Measurements from ENCODE around the gene RAF1. TPM values are rescaled to one million over a fixed set of nuclear protein-coding genes. Genes with fewer than 3 reads are reported as not detected.

RAF1 gene
- total and polyA plus RNA-seq, 2 donors (not counting 3 experiments of a cell fraction or from before 2014, with no cell fraction given) = 73.8 to 86.2 TPM

GRCh38 chr3:12549971-12550760 lies 113.8 kb downstream of the RAF1 start:
- intact Hi-C loops (cut with micrococcal nuclease) = no loop called here

More at GRCh38 chr3:12549971-12550760, 113.8 kb downstream of the RAF1 start:
- no peak for DNase-seq (ENCODE audit: low read depth, low spot score)
- no peak for FAIRE-seq
- POLR2A ChIA-PET = no interaction called here
- Histone ChIP-seq H3K27me3 (ENCODE audit: control insufficient read depth in 2 of 2, insufficient read depth in 2 of 2, low read length in 2 of 2) (no peaks in the 10 kb centered on the region), H3K36me3 (ENCODE audit: control insufficient read depth in 2 of 2, extremely low read depth in 1 of 2, insufficient read depth in 2 of 2, low read length in 2 of 2) (no peaks in the 10 kb centered on the region), H2AFZ (ENCODE audit: low read depth, low read length) (no peak overlapping the region), H3K79me2 (ENCODE audit: control insufficient read depth, insufficient read depth, low read length) (no peaks in the 10 kb centered on the region), H3K9me3 (replicated peaks; ENCODE audit: control insufficient read depth, insufficient read depth, low read length) (no peaks in the 10 kb centered on the region), H3K9ac (replicated peaks; ENCODE audit: extremely low read depth, insufficient read depth, low read length) (no peak overlapping the region), H3K4me1 (ENCODE audit: control insufficient read depth, extremely low read depth, insufficient read depth, low read length) (no peaks in the 10 kb centered on the region), H3K4me3 (replicated peaks in 1 of 3; ENCODE audit: insufficient read depth in 1 of 3, low read depth in 1 of 3, low read length in 3 of 3) (no peak overlapping the region), H3K9me1 (replicated peaks; ENCODE audit: control insufficient read depth, extremely low read depth, insufficient read depth, low read length) (no peaks in the 10 kb centered on the region), H3K27ac (ENCODE audit: insufficient read depth, low read depth, low read length) (no peak overlapping the region), H4K20me1 (replicated peaks; ENCODE audit: control insufficient read depth, extremely low read depth, insufficient read depth, low read length) (no peaks in the 10 kb centered on the region), H3K4me2 (ENCODE audit: insufficient read depth, low read length) (no peak overlapping the region)
- dilution Hi-C loops (cut with MboI; ENCODE audit: extremely low pct_ligation_motif_present, low sequenced_read_pairs) = no loop called here
- CTCF ChIA-PET = no interaction called here
- TF ChIP-seq POLR2A (IDR thresholded peaks at IDR 0.05; ENCODE audit: low read depth, low read length) (no peak), GATA2 (IDR thresholded peaks at IDR 0.05; ENCODE audit: insufficient read depth, insufficient read length, low read depth, low read length) (no peak), MAX (IDR thresholded peaks at IDR 0.05; ENCODE audit: insufficient read depth, insufficient read length) (no peak), POLR2AphosphoS5 (IDR thresholded peaks at IDR 0.05; ENCODE audit: insufficient read depth, low read depth, low read length) (no peak), MYC (IDR thresholded peaks at IDR 0.05; ENCODE audit: low read depth, low read length) (no peak), JUN (IDR thresholded peaks at IDR 0.05; ENCODE audit: borderline replicate concordance, insufficient read depth, insufficient read length, low read depth) (no peak), FOS (IDR thresholded peaks at IDR 0.05; ENCODE audit: borderline replicate concordance, insufficient read depth, low read length) (no peak), EZH2 (IDR thresholded peaks at IDR 0.05; ENCODE audit: borderline replicate concordance, low read depth, low read length, severe bottlenecking) (no peak)
- TF ChIP-seq, protein P1, sequence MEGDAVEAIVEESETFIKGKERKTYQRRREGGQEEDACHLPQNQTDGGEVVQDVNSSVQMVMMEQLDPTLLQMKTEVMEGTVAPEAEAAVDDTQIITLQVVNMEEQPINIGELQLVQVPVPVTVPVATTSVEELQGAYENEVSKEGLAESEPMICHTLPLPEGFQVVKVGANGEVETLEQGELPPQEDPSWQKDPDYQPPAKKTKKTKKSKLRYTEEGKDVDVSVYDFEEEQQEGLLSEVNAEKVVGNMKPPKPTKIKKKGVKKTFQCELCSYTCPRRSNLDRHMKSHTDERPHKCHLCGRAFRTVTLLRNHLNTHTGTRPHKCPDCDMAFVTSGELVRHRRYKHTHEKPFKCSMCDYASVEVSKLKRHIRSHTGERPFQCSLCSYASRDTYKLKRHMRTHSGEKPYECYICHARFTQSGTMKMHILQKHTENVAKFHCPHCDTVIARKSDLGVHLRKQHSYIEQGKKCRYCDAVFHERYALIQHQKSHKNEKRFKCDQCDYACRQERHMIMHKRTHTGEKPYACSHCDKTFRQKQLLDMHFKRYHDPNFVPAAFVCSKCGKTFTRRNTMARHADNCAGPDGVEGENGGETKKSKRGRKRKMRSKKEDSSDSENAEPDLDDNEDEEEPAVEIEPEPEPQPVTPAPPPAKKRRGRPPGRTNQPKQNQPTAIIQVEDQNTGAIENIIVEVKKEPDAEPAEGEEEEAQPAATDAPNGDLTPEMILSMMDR (IDR thresholded peaks at IDR 0.05; ENCODE audit: extremely low read depth in 1 of 2, insufficient read depth in 1 of 2, low read depth in 1 of 2, low read length in 2 of 2) = no peak
- no TSS peak for BruUV-seq (replicated peaks)

All from endothelial cell of umbilical vein (primary cell).